Measurements from ENCODE around the gene PDE4B.

DNA sequence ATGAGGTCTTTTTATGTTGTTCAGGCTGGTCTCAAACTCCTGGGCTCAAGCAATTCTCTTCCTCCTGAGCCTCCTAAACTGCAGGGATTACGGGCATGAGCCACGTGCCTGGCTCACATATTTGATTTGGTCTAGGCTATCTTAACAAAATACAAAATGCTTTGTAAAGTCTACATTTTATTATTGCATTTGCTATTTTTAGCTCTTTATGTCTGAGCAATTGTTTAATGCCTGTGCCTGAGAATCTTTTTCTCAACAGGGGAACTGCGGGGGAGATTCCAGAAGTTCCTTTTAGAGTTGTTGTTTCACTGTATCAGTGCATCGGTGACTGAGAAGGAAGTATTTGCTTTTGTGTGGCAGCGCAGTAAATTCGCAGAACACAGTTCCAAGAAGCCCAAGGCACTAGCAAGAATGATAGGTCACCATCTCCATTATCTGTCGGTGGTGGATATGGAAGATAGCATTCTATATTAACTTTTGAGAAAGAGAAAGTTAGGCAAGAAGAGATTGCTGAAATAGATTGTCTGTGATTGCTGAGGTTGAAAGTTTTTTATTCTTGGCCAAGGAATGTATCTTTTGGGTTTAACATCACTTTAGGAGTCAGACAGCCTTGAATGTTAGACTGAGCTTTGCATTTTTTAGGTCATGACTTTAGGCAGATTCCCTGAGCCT is 167.3 kb downstream of the PDE4B start:
- TF ChIP-seq, protein P1, sequence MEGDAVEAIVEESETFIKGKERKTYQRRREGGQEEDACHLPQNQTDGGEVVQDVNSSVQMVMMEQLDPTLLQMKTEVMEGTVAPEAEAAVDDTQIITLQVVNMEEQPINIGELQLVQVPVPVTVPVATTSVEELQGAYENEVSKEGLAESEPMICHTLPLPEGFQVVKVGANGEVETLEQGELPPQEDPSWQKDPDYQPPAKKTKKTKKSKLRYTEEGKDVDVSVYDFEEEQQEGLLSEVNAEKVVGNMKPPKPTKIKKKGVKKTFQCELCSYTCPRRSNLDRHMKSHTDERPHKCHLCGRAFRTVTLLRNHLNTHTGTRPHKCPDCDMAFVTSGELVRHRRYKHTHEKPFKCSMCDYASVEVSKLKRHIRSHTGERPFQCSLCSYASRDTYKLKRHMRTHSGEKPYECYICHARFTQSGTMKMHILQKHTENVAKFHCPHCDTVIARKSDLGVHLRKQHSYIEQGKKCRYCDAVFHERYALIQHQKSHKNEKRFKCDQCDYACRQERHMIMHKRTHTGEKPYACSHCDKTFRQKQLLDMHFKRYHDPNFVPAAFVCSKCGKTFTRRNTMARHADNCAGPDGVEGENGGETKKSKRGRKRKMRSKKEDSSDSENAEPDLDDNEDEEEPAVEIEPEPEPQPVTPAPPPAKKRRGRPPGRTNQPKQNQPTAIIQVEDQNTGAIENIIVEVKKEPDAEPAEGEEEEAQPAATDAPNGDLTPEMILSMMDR (CRISPR knock-in tag; IDR thresholded peaks at IDR 0.05) = no peak
- TF ChIP-seq, protein P2, sequence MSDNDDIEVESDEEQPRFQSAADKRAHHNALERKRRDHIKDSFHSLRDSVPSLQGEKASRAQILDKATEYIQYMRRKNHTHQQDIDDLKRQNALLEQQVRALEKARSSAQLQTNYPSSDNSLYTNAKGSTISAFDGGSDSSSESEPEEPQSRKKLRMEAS (IDR thresholded peaks at IDR 0.05) = no peak
- TF ChIP-seq, protein P3, sequence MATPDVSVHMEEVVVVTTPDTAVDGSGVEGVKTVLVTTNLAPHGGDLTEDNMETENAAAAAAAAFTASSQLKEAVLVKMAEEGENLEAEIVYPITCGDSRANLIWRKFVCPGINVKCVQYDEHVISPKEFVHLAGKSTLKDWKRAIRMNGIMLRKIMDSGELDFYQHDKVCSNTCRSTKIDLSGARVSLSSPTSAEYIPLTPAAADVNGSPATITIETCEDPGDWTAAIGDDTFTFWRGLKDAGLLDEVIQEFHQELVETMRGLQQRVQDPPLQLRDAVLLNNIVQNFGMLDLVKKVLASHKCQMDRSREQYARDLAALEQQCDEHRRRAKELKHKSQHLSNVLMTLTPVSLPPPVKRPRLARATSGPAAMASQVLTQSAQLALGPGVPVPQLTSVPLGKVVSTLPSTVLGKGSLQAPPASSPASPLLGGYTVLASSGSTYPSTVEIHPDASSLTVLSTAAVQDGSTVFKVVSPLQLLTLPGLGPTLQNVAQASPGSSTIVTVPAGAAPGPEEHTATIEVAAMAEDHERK (CRISPR knock-in tag; IDR thresholded peaks at IDR 0.05; ENCODE audit: low read depth) = no peak
- TF ChIP-seq ZNF253 (CRISPR knock-in tag; IDR thresholded peaks at IDR 0.05; ENCODE audit: borderline replicate concordance) (no peak), ZNF432 (CRISPR knock-in tag; IDR thresholded peaks at IDR 0.05; ENCODE audit: borderline replicate concordance) (no peak), POLR2A (IDR thresholded peaks at IDR 0.05; ENCODE audit: insufficient read depth in 1 of 2, low read depth in 2 of 2, low read length in 2 of 2) (no peak), CAMTA2 (CRISPR knock-in tag; IDR thresholded peaks at IDR 0.05; ENCODE audit: borderline replicate concordance) (no peak), ZBTB8A (CRISPR knock-in tag; IDR thresholded peaks at IDR 0.05; ENCODE audit: borderline replicate concordance, low read depth) (no peak)
- TF ChIP-seq, protein P4, sequence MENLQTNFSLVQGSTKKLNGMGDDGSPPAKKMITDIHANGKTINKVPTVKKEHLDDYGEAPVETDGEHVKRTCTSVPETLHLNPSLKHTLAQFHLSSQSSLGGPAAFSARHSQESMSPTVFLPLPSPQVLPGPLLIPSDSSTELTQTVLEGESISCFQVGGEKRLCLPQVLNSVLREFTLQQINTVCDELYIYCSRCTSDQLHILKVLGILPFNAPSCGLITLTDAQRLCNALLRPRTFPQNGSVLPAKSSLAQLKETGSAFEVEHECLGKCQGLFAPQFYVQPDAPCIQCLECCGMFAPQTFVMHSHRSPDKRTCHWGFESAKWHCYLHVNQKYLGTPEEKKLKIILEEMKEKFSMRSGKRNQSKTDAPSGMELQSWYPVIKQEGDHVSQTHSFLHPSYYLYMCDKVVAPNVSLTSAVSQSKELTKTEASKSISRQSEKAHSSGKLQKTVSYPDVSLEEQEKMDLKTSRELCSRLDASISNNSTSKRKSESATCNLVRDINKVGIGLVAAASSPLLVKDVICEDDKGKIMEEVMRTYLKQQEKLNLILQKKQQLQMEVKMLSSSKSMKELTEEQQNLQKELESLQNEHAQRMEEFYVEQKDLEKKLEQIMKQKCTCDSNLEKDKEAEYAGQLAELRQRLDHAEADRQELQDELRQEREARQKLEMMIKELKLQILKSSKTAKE (CRISPR knock-in tag; IDR thresholded peaks at IDR 0.05; ENCODE audit: borderline replicate concordance) = no peak
- TF ChIP-seq, protein P5, sequence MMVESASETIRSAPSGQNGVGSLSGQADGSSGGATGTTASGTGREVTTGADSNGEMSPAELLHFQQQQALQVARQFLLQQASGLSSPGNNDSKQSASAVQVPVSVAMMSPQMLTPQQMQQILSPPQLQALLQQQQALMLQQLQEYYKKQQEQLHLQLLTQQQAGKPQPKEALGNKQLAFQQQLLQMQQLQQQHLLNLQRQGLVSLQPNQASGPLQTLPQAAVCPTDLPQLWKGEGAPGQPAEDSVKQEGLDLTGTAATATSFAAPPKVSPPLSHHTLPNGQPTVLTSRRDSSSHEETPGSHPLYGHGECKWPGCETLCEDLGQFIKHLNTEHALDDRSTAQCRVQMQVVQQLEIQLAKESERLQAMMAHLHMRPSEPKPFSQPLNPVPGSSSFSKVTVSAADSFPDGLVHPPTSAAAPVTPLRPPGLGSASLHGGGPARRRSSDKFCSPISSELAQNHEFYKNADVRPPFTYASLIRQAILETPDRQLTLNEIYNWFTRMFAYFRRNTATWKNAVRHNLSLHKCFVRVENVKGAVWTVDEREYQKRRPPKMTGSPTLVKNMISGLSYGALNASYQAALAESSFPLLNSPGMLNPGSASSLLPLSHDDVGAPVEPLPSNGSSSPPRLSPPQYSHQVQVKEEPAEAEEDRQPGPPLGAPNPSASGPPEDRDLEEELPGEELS (CRISPR knock-in tag; IDR thresholded peaks at IDR 0.05) = no peak

Measured in HepG2 (cell line).